GM19438 (cell line): ENCODE measurements around the gene PPP1R1B.

ENCODE experiments used
- ATAC-seq: cut with Tn5 transposase; IDR thresholded peaks from one replicate; pipeline ENCODE4 v1.9.1; 2021; ENCODE audit warnings: low read depth; ENCODE audit not compliant: unreplicated experiment

The PPP1R1B gene

DNA sequence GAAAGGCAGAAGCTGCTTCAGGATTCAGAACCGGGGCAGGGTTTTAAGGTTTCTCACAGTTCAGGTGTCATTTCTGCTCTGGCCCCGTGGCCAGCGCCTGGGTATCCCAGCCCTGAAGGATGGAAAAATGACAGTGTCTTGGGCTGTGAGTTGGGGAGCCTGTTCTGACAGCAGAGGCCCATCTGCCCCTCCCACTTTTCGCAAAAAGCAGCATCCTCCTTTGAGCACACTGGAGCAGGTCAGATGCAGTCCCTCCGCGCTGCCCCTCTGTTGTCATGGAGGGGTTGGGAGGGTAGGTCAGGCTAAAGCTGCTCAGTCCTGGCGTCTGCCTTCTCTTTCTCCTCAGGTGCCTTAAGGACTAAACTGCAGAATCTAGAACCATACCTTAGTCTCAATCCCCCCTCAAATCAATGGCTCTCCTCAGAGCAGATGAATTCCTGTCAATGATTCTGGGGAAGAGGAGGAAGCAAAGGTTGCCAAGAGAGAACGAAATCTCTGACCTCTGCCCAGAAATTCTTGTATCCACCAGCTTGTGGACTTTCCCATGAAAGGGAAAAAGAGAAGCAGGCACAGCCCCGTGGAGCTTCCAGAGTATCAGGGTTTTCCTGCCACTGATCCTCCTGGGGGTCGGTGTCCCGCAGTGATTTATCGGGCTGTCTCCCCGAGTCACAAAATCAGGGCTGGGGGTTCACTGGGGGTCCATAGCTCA, 26.3 kb upstream of the PPP1R1B start:
- ATAC-seq, result no peak

DNA sequence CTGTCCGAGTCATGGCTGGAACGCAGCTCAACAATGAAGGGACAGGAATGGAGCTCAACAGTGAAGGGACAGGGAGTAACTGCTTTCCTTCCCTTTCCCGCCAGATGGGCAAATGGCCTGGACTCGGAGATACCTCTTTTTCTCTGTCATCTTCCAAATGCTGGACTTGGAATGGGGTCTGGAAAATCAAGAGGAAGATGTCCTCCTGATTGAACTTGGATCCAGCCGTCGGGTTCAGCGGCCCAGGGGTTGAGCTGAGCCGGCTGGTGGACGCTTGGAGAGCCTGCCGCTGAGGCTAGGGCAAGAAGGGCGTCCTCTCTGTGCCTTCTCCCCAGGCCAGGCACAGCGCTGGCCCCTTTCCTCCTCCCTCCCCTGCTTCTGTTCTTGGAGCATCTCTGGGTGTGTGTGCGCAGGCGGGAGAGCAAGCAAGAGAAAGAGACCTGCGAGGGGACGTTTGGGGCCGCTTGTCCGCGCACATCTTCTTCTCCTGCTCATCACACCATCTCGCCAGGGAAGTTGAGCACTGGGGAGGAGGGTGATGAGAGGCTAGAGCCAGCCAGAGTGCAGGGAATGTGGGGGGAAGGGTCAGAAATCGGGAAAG, 25.7 kb upstream of the PPP1R1B start:
- no peak for ATAC-seq

DNA sequence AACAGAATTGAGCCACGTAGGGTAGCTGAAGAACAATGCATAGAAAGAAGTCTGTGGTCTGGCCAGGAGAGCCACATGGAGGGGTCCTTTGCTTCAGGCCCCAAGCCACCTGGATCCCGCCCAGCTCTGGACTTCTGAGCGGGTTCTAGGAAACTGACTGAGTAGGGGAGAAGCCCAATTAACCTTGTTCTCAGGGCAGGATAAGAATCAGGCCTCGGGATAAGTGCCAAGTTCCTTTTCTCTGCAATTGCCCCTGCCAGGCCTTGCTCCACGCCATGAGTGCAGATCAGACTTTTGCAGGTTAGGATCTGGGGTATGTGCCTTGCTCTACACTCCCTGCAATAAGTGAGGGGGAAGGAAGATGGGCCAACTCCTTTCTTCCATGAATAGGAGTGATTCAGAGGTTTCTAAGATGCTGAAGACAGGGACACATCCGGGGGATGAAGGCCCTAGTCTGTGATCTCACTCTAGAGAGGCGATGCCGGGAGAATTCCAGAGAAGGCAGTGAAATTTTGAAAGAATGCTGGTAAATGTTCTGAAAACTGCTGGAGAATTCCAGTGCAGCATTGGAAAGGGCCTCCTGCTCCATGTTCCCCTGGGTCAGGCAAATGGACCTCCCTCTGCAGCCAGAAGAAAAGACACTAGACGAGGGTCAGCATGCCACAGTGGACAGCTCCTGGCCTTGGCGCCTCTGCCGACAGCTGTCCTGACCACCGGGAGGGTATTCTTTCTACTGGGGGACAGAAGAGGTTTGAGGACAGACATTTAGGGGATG, 24.8 kb upstream of the PPP1R1B start:
- no peak for ATAC-seq

DNA sequence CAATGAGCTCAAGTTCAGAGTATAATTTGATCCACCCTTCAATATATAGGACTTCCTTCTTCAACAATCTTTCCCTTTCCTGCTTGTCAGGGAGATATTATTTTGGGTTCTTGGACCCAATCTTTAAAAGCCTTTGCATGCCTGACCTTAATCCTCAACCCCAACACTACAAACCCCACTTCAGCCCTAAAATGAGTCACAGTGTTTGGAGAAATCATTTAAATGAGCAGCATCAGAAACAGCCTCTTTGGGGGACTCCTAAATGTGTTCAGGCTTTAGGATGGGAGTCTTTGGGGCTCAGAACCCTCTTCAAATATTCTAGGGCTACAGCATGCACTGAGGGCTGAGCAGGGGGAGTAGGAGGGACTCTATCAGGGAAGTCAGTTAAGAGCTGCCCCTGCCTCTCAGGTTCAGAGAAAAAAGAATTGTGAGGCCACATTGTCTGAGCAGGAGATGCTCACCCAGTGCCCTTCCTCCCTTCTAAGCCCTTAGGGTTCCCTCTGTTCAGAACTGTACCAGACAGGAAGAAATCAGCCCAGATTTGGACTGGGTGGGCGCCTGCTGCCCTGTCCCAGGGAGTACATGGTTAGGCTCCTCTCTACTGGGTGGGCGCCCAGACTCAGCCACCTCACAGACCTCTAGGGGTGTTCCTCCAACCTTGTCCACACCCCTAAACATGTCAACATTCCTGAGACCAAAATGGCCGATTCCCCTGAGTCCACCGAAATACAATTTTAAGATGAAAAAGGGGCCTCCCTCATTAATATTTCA, 24.0 kb upstream of the PPP1R1B start:
- ATAC-seq, result no peak

- no peak for ATAC-seq
Measured at GRCh38 chr17:39603304-39604016, 23.3 kb upstream of the PPP1R1B start.

GRCh38 chr17:39604911-39605491, 21.8 kb upstream of the PPP1R1B start:
- ATAC-seq, result no peak

- no peak for ATAC-seq
Measured at GRCh38 chr17:39605492-39606433, 21.0 kb upstream of the PPP1R1B start.

- no peak for ATAC-seq
Measured at GRCh38 chr17:39606434-39607056, 20.2 kb upstream of the PPP1R1B start.

- no peak for ATAC-seq
Measured at GRCh38 chr17:39607057-39607850, 19.5 kb upstream of the PPP1R1B start.

GRCh38 chr17:39607851-39608130, 19.0 kb upstream of the PPP1R1B start, which contains the start of gene NEUROD2:
Gene NEUROD2, minus strand, starts transcription at chr17:39607920. Its CDS starts 1,321 bp downstream, at chr17:39606599.
- no peak for ATAC-seq

DNA sequence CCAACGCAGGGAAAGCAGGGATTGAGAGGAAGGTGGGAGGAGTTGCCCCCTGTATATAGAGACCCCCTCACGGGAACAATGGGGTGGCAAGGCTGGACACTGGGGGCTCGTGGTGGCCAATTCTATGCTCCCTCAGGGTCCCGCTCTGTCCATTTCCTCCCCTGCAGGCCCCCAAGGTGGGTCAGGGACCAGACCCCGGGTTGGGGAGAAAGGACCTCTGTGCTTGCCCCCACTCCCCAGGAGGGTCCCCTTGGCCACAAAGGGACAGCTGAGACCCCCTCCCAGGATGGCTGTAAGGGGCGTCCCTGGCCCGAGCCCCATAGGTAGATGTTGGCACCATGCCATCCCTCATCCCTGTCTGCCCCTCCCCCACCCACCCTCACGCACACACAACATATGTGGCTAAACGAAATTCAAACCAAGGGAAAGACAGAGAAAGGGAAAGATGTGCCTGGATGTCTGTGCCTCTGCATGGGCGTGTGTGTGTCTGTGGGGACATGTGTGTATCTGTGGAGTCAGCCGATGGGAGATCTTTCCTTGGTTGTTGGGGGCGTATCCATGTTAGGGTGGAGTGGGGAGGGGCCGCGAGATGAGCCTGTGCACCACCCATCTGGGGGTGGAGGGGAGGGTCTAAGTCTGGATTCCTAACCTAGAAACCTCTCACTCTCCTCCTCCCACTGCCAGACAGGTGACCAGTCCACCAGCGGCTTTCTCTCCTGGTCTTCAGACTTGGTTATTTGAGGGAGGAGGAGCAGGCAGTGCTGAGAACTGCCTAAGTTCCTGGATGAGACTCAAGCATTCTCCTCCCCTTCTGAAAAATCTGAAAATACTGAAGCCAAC, 18.4 kb upstream of the PPP1R1B start:
- ATAC-seq, result no peak

- ATAC-seq, result no peak
Measured at GRCh38 chr17:39609416-39610025, 17.2 kb upstream of the PPP1R1B start.

GRCh38 chr17:39611401-39612112, 15.2 kb upstream of the PPP1R1B start:
- ATAC-seq, result no peak

- no peak for ATAC-seq
Measured at GRCh38 chr17:39612291-39612894, 14.4 kb upstream of the PPP1R1B start.

DNA sequence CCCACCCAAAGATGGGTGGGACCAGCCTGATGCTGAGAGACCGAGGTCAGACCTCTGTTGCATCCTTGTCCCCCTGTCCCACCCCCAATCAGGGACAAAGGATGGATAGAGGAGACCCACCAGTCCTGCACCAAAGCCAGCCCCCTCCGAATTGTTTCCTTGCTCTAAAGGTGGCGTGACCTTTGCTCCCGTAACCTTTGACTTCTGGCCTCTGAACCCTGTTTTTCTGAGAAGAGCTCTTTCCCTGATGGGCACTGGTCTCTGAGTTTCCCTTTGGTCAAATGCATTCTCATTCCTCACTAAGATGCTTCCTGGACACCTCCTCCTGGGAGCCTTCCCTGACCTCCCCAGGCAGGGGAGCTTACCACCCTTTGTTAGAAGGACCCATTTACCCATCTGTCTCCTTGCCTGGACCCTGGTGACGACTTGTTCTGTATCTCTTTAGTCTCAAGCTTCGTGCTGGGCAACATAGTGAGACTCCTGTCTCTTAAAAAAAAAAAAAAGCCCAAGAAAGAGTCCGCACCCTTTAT, 13.8 kb upstream of the PPP1R1B start:
- ATAC-seq, result no peak
